GM18517 (cell line): Measurements from ENCODE around the gene GUCY2D.
"Not testable (repeated sequence)": the region's sequence is repeated elsewhere in the genome, so short reads cannot be mapped to it uniquely, and the experiment has no call there.

ENCODE experiments used
- ATAC-seq: cut with Tn5 transposase; IDR thresholded peaks from one replicate; pipeline ENCODE4 v1.9.1; 2021; ENCODE audit warnings: mild to moderate bottlenecking, moderate library complexity; ENCODE audit not compliant: unreplicated experiment

Gene GUCY2D

DNA sequence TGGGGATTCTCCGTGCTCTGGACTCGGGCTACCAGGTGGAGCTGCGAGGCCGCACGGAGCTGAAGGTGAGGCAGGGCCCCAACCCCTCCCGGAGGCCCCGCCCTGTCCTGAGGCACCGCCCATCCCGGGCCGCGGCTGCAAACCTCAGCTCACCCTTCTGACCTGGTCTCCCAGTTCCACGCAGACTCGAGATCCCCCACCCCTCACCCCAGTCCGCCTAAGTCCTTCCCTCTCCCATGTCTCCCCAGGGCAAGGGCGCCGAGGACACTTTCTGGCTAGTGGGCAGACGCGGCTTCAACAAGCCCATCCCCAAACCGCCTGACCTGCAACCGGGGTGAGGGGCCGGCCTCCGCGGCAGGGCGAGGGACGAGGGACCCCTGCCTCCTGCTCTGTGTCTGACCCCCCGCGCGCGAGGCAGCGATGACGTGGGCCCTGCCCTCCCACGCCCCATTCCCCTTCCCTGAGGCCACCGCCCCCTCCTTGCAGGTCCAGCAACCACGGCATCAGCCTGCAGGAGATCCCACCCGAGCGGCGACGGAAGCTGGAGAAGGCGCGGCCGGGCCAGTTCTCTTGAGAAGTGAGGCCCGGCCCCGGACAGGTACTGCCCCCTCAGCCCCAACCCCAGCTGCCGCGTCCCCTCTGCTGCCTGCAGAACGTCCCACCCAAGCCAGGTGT, 13.7 kb downstream of the GUCY2D start:
- ATAC-seq: no peak

- ATAC-seq: no peak
Observed at GRCh38 chr17:8016632-8017424, 14.4 kb downstream of the GUCY2D start.

GRCh38 chr17:8018436-8018835, 16.0 kb downstream of the GUCY2D start:
- no peak for ATAC-seq

DNA sequence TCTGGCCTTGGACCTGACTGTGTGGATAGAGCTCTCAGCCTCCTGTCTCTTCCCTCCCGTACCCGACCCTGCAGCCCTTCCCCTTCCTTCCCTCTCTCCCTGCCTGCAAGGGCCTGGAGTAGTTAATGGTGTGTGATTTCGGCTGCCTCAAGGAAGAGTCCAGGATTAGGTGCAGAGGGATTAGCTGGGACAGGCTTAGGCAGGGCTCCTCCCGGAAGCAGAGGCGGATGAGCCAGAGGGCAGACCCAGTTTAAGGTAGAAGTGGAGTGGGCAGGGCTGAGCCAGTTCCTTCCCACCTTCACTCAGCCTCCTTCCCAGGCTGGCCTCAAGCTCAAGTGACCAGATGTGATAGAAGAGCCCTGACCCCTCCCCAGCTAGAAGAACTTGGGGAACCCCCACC, 16.8 kb downstream of the GUCY2D start:
- ATAC-seq: no peak

DNA sequence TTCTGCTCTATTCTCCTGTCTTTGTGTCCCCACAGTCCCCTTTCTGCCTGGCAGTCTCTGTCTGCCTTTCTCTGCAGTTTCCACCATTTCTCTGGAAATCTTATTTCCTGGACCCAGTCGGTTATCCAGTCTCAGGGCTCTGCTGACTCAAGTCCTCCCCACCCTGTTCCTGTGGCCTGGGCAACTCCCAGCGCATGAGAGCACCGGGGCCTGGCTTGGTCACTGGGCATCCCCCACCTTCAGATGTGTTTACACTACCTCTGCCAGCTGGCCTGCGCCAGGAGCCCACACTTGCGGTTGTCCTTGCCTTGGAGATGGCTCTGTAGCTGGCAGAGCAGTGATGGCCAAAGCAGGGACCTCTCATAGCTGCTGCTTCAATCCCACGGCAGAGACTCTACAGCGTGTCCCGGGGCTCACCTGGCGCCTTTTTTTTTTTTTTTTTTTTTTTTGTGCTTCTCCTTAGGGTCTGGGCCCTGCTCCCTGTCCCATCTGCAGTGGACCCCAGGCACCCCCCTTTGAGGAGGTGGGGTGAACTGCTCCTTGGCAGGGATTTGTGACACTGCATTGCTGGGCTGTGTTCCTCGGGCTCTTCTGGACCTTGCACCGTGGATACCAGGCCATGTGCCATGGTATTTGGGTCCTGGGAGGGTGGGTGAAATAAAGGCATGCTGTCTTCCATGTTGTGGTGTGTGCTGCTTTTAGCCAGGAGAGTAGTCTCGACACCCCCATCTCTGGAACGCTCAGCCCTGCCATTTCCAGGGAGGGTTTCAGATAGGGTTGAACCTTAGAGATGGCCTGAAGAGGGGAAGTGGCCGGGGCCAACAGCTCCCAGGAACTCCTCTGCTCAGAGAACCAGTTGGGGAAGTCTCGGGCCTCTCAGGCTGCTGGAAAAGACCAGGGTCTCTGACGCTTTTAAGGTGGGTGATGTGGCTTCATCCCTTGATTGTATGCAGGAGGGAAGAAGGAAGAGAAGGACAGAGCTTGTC, 17.5 kb downstream of the GUCY2D start:
- no peak for ATAC-seq

DNA sequence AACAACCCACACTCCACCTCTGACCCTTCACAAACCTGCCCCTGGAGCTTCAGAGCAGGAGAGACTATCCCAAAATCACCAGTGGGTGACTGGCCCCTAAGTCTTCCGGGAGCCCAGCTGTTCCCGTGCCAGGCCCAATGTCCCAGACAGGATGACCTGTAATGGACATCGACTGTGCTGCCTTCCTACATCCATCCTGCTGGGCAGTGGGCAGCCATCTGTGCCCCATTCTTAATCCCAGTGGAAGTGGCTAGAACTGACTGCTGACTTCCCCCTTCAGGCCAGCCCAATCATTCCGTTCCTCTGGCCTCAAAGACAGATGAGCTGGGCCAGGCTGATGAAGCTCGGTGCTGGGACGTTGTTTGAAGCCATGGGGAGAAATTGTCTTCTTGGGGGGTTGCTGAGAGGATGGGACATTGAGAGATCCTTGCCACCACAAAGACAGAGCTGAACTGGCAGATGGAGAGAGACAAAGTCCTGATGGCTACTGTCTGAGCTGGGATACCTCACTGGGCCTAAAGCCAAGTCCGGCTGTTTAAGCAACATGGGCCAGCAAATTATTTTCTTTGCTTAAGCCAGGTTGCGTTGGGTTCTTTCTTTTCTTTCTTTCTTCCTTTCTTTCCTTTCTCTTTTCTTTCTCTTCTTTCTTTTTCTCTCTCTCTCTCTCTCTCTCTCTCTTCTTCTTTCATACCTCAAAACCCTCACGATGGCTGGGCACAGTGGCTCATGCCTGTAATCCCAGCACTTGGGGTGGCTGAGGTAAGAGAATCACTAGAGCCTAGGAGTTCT, 18.6 kb downstream of the GUCY2D start:
- ATAC-seq: no peak

DNA sequence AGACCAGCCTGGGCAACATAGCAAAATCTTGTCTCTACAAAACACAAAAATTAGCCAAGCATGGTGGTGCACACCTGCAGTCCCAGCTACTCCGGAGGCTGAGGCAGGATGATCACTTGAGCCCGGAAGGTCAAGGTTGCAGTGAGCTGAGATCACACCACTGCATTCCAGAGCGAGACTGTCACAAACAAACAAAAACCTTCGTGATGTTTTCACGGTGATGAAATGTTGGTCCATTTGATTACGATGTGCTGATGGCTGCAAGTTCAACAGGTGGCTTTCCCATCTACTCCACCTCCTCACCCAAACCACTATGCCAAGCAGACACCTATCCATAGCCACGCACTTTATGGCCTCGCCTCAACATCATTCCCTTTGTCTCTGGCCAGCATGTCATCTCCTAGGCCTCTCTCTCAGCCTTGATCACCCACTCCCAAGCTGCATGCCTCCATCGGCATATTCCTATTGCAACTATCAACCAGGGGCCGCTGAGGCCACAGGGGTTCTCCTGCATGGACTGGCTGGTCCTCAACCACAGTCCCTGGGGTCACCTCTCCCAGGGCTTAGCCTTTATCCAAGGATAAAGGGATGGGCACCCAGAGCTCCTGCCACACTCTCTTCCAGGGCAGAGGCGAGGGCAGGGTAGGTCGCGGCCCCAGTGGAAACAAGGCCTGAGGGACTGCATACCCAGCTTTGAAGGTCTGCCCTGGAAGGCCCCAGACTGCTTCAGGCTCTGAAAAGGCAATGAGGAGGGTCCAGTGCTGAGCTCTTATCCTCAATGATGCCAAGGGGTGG, 19.3 kb downstream of the GUCY2D start:
- no peak for ATAC-seq

- ATAC-seq: no peak
Observed at GRCh38 chr17:8022360-8023003, 20.1 kb downstream of the GUCY2D start.

- not testable (repeated sequence) for ATAC-seq
Observed at GRCh38 chr17:8024161-8024560, 21.7 kb downstream of the GUCY2D start.

- ATAC-seq: no peak
Observed at GRCh38 chr17:8025176-8025911, 22.9 kb downstream of the GUCY2D start.

- no peak for ATAC-seq
Observed at GRCh38 chr17:8029121-8029520, 26.7 kb downstream of the GUCY2D start.

DNA sequence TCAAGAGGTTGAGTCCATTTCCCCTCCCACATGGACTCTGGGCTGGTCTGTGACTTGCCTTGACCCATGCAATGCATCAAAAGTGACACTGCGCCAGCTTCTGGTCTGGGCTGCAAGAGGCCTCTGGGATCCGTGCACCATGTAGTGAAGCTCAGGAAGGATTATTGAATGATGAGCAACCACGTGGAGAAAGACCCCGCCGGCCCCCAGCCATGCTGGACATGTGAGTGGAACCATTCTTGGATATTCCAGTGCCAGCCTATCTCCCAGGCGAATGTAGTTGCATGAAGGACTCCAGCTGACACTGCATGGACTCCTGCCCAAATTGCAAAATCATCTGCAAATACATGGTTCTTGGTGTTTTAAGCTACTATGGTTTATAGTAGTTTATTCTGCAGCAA, 28.8 kb downstream of the GUCY2D start:
- ATAC-seq: no peak

DNA sequence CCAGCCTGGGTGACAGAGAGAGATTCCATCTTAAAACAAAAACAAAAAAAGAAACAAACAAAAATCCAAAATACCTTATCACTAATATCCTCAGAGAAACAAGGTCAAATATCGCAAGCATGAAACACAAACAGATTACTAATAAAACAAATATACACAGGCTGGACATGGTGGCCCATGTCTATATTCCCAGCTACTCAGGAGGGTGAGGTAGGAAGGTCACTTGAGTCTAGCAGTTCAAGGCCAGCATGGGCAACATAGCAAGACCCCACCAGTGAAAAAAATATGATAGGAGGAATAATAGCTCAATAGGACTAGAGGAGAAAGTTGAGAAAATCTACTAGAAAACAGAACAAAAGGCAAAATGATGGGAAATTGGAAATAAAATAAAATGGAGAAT, 29.5 kb downstream of the GUCY2D start:
- ATAC-seq: no peak

- ATAC-seq: no peak
Observed at GRCh38 chr17:8032442-8032841, 30.0 kb downstream of the GUCY2D start.

GRCh38 chr17:8038954-8039610, 36.7 kb downstream of the GUCY2D start, which contains the start of gene ALOX15B:
ALOX15B (plus strand) TSS chr17:8039059; CDS start chr17:8039156, 97 bp downstream.
- ATAC-seq: no peak

GRCh38 chr17:8039611-8040168, 37.3 kb downstream of the GUCY2D start:
- no peak for ATAC-seq

DNA sequence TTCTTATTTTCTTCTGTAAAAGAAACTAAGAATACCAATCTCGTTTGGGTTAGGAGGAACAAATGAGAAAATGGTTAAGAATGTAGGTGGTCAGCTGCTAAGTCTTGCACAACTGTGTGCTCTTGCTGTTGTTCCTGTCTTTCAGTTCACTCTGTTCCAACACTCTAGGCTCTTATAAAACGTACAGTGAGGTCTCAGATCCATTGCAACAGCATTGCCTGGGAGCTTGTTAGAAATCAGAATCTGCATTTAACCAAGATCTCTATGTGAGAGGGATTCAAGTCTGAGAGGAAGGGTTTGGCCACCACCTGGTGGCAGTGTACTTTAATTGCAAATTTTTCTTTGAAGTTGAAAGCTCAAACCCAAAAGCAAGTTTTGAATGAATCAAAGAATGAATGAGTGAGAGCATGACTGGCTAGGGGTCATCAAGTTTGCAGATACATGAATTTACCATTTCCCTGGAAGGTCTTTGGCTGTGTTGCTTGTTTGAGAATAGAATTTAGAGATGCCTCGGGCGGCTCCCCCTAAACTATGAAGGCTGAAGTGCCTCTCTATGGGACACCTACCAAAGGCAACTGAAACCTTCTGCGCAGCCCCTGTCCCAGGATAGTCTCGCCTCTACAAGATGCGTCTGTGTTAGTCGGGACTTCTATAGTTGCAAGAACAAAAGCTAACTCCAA, 39.0 kb downstream of the GUCY2D start:
- ATAC-seq: no peak
